IMR-90 (cell line): ENCODE data around the gene KRTAP12-1. TPM values are rescaled to one million over a fixed set of nuclear protein-coding genes. Genes with fewer than 3 reads are reported as not detected.

Experiments
- ATAC-seq: fragments of 200-7000 bp; cut with Tn5 transposase; 2 replicates; pipeline ENCODE4 v1.9.1; 2020; ENCODE audit warnings: low read depth, mild to moderate bottlenecking, moderate library complexity
- BruUV-seq: library from RNA; stranded (reverse); fragments of 400-500 nt; replicated peaks from 2 replicates; lab custom pipeline; 2021; lab: Mats Ljungman, UMichigan
- CTCF ChIA-PET: fragments of 300-600 bp; formaldehyde crosslinking; extraction: SDS; loops from one replicate; lab custom pipeline; 2021; ENCODE audit warnings: antibody characterized with exemption; lab: Yijun Ruan, JAX
- POLR2A ChIA-PET: fragments of 300-600 bp; sonication (Branson Sonifier 250); formaldehyde crosslinking; loops from one replicate; lab custom pipeline; 2022; ENCODE audit warnings: antibody characterized with exemption; ENCODE audit not compliant: unreplicated experiment; lab: Charles Lee
- DNase-seq: peaks from one replicate; pipeline ENCODE4 v3.0.0; 2013
- H2AFZ ChIP-seq: replicated peaks from 2 replicates; pipeline ENCODE3; 2013; ENCODE audit warnings: low read length, mild to moderate bottlenecking; ENCODE audit not compliant: poor library complexity
- H2AK5ac ChIP-seq: 2 replicates; pipeline ENCODE4 v1.6.1; 2013; ENCODE audit warnings: low read depth, low read length, inconsistent platforms
- H2AK9ac ChIP-seq: replicated peaks from 2 replicates; pipeline ENCODE3; 2013; ENCODE audit warnings: mild to moderate bottlenecking, low read depth, low read length, moderate library complexity; ENCODE audit not compliant: poor library complexity
- H2BK120ac ChIP-seq: 2 replicates; pipeline ENCODE4 v1.6.1; 2013; ENCODE audit warnings: low read depth, low read length, inconsistent platforms
- H2BK15ac ChIP-seq: 3 replicates; pipeline ENCODE4 v1.6.1; 2013; ENCODE audit warnings: low read depth, low read length, inconsistent platforms
- H2BK20ac ChIP-seq: 2 replicates; pipeline ENCODE4 v1.6.1; 2013; ENCODE audit warnings: low read depth, mild to moderate bottlenecking, inconsistent platforms, low read length, moderate library complexity
- H2BK5ac ChIP-seq: 2 replicates; pipeline ENCODE4 v1.6.1; 2013; ENCODE audit warnings: mild to moderate bottlenecking, low read depth, low read length, inconsistent platforms; ENCODE audit not compliant: poor library complexity, severe bottlenecking
- H3K14ac ChIP-seq: replicated peaks from 2 replicates; pipeline ENCODE4 v1.6.1; 2013; ENCODE audit warnings: low read depth, low read length, inconsistent platforms
- H3K18ac ChIP-seq: 2 replicates; pipeline ENCODE4 v1.6.1; 2013; ENCODE audit warnings: low read depth, low read length, control low read depth
- H3K23ac ChIP-seq: 2 replicates; pipeline ENCODE4 v1.6.1; 2013; ENCODE audit warnings: low read depth, low read length, inconsistent platforms
- H3K27ac ChIP-seq: 2 replicates; pipeline ENCODE4 v1.5.1; 2013; ENCODE audit warnings: mild to moderate bottlenecking, control low read depth, low read length; ENCODE audit not compliant: insufficient read depth
- H3K27me3 ChIP-seq: 2 replicates; pipeline ENCODE4 v1.6.1; 2013; ENCODE audit warnings: low read length; ENCODE audit not compliant: control insufficient read depth, insufficient read depth
- H3K36me3 ChIP-seq: 2 replicates; pipeline ENCODE4 v1.6.1; 2013; ENCODE audit warnings: low read length, mixed read lengths; ENCODE audit not compliant: control insufficient read depth, insufficient read depth
- H3K4ac ChIP-seq: 2 replicates; pipeline ENCODE4 v1.6.1; 2013; ENCODE audit warnings: low read depth, low read length, inconsistent platforms
- H3K4me1 ChIP-seq: 2 replicates; pipeline ENCODE4 v1.6.1; 2013; ENCODE audit warnings: low read length, mixed read lengths; ENCODE audit not compliant: control insufficient read depth, insufficient read depth
- H3K4me2 ChIP-seq: 2 replicates; pipeline ENCODE4 v1.6.1; 2013; ENCODE audit warnings: low read depth, mild to moderate bottlenecking, control low read depth, low read length, moderate library complexity
- H3K4me3 ChIP-seq: 2 replicates; pipeline ENCODE4 v1.5.1; 2013; ENCODE audit warnings: low read depth, mild to moderate bottlenecking, control low read depth, low read length, moderate library complexity; ENCODE audit not compliant: insufficient read depth
- H3K56ac ChIP-seq: 2 replicates; pipeline ENCODE4 v1.6.1; 2013; ENCODE audit warnings: low read length, inconsistent platforms; ENCODE audit not compliant: insufficient read depth; ENCODE audit errors: extremely low read depth
- H3K79me1 ChIP-seq, 2 experiments: 2 replicates each; pipeline ENCODE4 v1.6.1; 2013; ENCODE audit warnings: low read length in 2 of 2, inconsistent platforms in 1 of 2, low read depth in 1 of 2
- H3K9ac ChIP-seq: 2 replicates; pipeline ENCODE4 v1.6.1; 2013; ENCODE audit warnings: low read depth, low read length, control low read depth
- H3K9me1 ChIP-seq: 2 replicates; pipeline ENCODE4 v1.6.1; 2013; ENCODE audit warnings: low read length, inconsistent platforms; ENCODE audit not compliant: insufficient read depth
- H3K9me3 ChIP-seq: 2 replicates; pipeline ENCODE4 v1.6.1; 2013; ENCODE audit warnings: low read length; ENCODE audit not compliant: control insufficient read depth, insufficient read depth
- H4K20me1 ChIP-seq: 2 replicates; pipeline ENCODE4 v1.6.1; 2013; ENCODE audit warnings: low read length, inconsistent platforms; ENCODE audit not compliant: insufficient read depth
- H4K5ac ChIP-seq: 2 replicates; pipeline ENCODE4 v1.6.1; 2013; ENCODE audit warnings: mild to moderate bottlenecking, low read depth, low read length, control low read depth
- H4K8ac ChIP-seq, 2 experiments: 2 replicates each; pipeline ENCODE4 v1.6.1; 2013; ENCODE audit warnings: low read depth in 2 of 2, low read length in 2 of 2, control low read depth in 1 of 2, inconsistent platforms in 1 of 2
- H4K91ac ChIP-seq: 2 replicates; pipeline ENCODE4 v1.6.1; 2013; ENCODE audit warnings: low read depth, low read length, inconsistent platforms; ENCODE audit not compliant: insufficient read depth
- BHLHE40 ChIP-seq: fragments of 150-350 bp; IDR thresholded peaks from 2 replicates; pipeline ENCODE4 v1.6.1; 2016; ENCODE audit warnings: mild to moderate bottlenecking, low read depth, low read length
- CEBPB ChIP-seq: IDR thresholded peaks from 2 replicates; pipeline ENCODE4 v1.6.1; 2012; ENCODE audit warnings: low read depth, low read length, improper control_type of control experiment
- CHD1 ChIP-seq: IDR thresholded peaks from 2 replicates; pipeline ENCODE4 v1.6.1; 2012; ENCODE audit warnings: low read depth, low read length, improper control_type of control experiment
- CTCF ChIP-seq: conservative IDR thresholded peaks from 2 replicates; pipeline ENCODE4 v1.5.1; 2012; ENCODE audit warnings: mild to moderate bottlenecking, low read depth, low read length, improper control_type of control experiment
- ELK1 ChIP-seq: fragments of 150-350 bp; IDR thresholded peaks from 2 replicates; pipeline ENCODE4 v1.6.1; 2016; ENCODE audit warnings: low read depth, mild to moderate bottlenecking, low read length, moderate library complexity, borderline replicate concordance
- FOS ChIP-seq: fragments of 150-350 bp; IDR thresholded peaks from 2 replicates; pipeline ENCODE4 v1.6.1; 2016; ENCODE audit warnings: low read depth, low read length
- MAFK ChIP-seq: IDR thresholded peaks from 2 replicates; pipeline ENCODE4 v1.6.1; 2012; ENCODE audit warnings: low read depth, low read length, improper control_type of control experiment
- MAZ ChIP-seq: IDR thresholded peaks from 2 replicates; pipeline ENCODE4 v1.6.1; 2012; ENCODE audit warnings: low read depth, mild to moderate bottlenecking, low read length, improper control_type of control experiment, moderate library complexity, borderline replicate concordance
- MXI1 ChIP-seq: IDR thresholded peaks from 2 replicates; pipeline ENCODE4 v1.6.1; 2012; ENCODE audit warnings: low read depth, mild to moderate bottlenecking, low read length, moderate library complexity, borderline replicate concordance
- NFE2L2 ChIP-seq: fragments of 150-350 bp; IDR thresholded peaks from 2 replicates; pipeline ENCODE4 v1.6.1; 2016; ENCODE audit warnings: low read depth, mild to moderate bottlenecking, low read length
- POLR2A ChIP-seq: IDR thresholded peaks from 2 replicates; pipeline ENCODE4 v1.6.1; 2012; ENCODE audit warnings: mild to moderate bottlenecking, low read depth, low read length
- RAD21 ChIP-seq: IDR thresholded peaks from 2 replicates; pipeline ENCODE4 v1.6.1; 2012; ENCODE audit warnings: low read length, improper control_type of control experiment
- RCOR1 ChIP-seq: IDR thresholded peaks from 2 replicates; pipeline ENCODE4 v1.6.1; 2012; ENCODE audit warnings: mild to moderate bottlenecking, low read length, improper control_type of control experiment; ENCODE audit not compliant: insufficient replicate concordance
- RFX5 ChIP-seq: IDR thresholded peaks from 2 replicates; pipeline ENCODE4 v1.8.0; 2012; ENCODE audit warnings: low read depth, mild to moderate bottlenecking, low read length, moderate library complexity
- SMC3 ChIP-seq: fragments of 150-350 bp; IDR thresholded peaks from 2 replicates; pipeline ENCODE4 v1.6.1; 2016; ENCODE audit warnings: low read depth, mild to moderate bottlenecking, antibody characterized with exemption, low read length, moderate library complexity
- USF2 ChIP-seq: fragments of 150-350 bp; IDR thresholded peaks from 2 replicates; pipeline ENCODE4 v1.6.1; 2017; ENCODE audit warnings: mild to moderate bottlenecking, antibody characterized with exemption, low read length, low read depth
- WGBS, 2 experiments: methylation state at CpG; one replicate each; pipeline versions ENCODE4 v1.1.5 to v1.1.7; 2013; ENCODE audit warnings: missing lambda C conversion rate in 2 of 2; ENCODE audit not compliant: insufficient read length in 1 of 2; ENCODE audit errors: extremely low coverage in 2 of 2; 5-methylcytosine and 5-hydroxymethylcytosine counted together
- dilution Hi-C: fragments of 300-500 bp; cut with HindIII; formaldehyde crosslinking; loops from one replicate; pipeline ENCODE4 v1.14.3; 2018; ENCODE audit warnings: low sequenced_read_pairs; ENCODE audit not compliant: unreplicated experiment
- in situ Hi-C: fragments of 300-500 bp; cut with MboI; formaldehyde crosslinking; loops from 3 replicates; pipeline ENCODE4 v1.14.3; 2019; ENCODE audit warnings: low sequenced_read_pairs, inconsistent platforms, mixed read lengths
- intact Hi-C: fragments of 100-400 bp; cut with micrococcal nuclease; formaldehyde crosslinking; loops from 2 replicates; pipeline ENCODE4 v1.10.0; 2022
- polyA plus RNA-seq, 3 experiments: library from polyadenylated mRNA; depleted of rRNA; stranded (reverse); fragments of >200 nt; gene quantifications; 2 replicates each; pipeline ENCODE4 v1.2.3, GENCODE V29; 2012; ENCODE audit warnings: low replicate concordance in 1 of 3
- total RNA-seq: library from RNA; depleted of rRNA; stranded (reverse); fragments of >200 nt; gene quantifications from 2 replicates; pipeline ENCODE4 v1.2.3, GENCODE V29; 2012

Gene KRTAP12-1
- total and polyA plus RNA-seq, 2 of the 4 experiments (the other 2 are of a cell fraction): not detected

- no TSS peak for BruUV-seq
- Histone ChIP-seq H2BK20ac (no peak overlapping the region), H4K91ac (no peak overlapping the region), H3K4ac (no peak overlapping the region), H3K4me2 (no peak overlapping the region), H3K27ac (no peak overlapping the region), H3K9ac (no peak overlapping the region), H2AK5ac (no peak overlapping the region), H3K4me1 (no peaks in the 10 kb centered on the region), H3K27me3 (peaks cover 32% of the 10 kb centered on the region), H3K79me1 (no peaks in the 10 kb centered on the region), H2BK15ac (no peak overlapping the region), H2BK5ac (no peak overlapping the region), H2BK120ac (no peak overlapping the region), H3K4me3 (no peak overlapping the region), H3K56ac (no peak overlapping the region), H3K9me1 (no peaks in the 10 kb centered on the region), H4K8ac (no peak overlapping the region), H3K36me3 (no peaks in the 10 kb centered on the region), H3K18ac (no peak overlapping the region), H2AFZ (no peak overlapping the region), H3K23ac (no peak overlapping the region), H4K20me1 (no peaks in the 10 kb centered on the region), H3K9me3 (no peaks in the 10 kb centered on the region), H4K5ac (no peak overlapping the region), H2AK9ac (no peak overlapping the region), H3K14ac (no peak overlapping the region)
- WGBS, 2 experiments: 40% methylated on average over 2 of the region's 6 CpGs; no CpG with 5 or more reads in 1 of the 2 experiments
- ATAC-seq (no peak), DNase-seq (no peak)
- no peak for TF ChIP-seq USF2
- no peak for TF ChIP-seq ELK1
- TF ChIP-seq RAD21: no peak
- TF ChIP-seq SMC3: no peak
- TF ChIP-seq MXI1: no peak
- no peak for TF ChIP-seq POLR2A
- TF ChIP-seq MAZ: no peak
- no peak for TF ChIP-seq NFE2L2
- no peak for TF ChIP-seq FOS
- TF ChIP-seq CTCF: no peak
- no peak for TF ChIP-seq RFX5
- TF ChIP-seq MAFK: no peak
- no peak for TF ChIP-seq RCOR1
- no peak for TF ChIP-seq CEBPB
- TF ChIP-seq BHLHE40: no peak
- no peak for TF ChIP-seq CHD1
- CTCF ChIA-PET: no interaction called here
- intact Hi-C loops (no loop called here), in situ Hi-C loops (no loop called here), dilution Hi-C loops (no loop called here)
- POLR2A ChIA-PET: no interaction called here
These were observed 2.5 kb upstream of the KRTAP12-1 start for GRCh38 chr21:44684483-44684882.
